Activated gamma-delta T cell treated with Interleukin-2 at 50 U/mL for 16 hours (primary cell): ENCODE data around the gene ZC4H2.
"Not testable (repeated sequence)": the region's sequence is repeated elsewhere in the genome, so short reads cannot be mapped to it uniquely, and the experiment has no call there.

ENCODE experiments used
- DNase-seq: peaks from one replicate; pipeline ENCODE4 v3.0.0-alpha.2; 2020

The ZC4H2 gene, protein sequence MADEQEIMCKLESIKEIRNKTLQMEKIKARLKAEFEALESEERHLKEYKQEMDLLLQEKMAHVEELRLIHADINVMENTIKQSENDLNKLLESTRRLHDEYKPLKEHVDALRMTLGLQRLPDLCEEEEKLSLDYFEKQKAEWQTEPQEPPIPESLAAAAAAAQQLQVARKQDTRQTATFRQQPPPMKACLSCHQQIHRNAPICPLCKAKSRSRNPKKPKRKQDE

DNA sequence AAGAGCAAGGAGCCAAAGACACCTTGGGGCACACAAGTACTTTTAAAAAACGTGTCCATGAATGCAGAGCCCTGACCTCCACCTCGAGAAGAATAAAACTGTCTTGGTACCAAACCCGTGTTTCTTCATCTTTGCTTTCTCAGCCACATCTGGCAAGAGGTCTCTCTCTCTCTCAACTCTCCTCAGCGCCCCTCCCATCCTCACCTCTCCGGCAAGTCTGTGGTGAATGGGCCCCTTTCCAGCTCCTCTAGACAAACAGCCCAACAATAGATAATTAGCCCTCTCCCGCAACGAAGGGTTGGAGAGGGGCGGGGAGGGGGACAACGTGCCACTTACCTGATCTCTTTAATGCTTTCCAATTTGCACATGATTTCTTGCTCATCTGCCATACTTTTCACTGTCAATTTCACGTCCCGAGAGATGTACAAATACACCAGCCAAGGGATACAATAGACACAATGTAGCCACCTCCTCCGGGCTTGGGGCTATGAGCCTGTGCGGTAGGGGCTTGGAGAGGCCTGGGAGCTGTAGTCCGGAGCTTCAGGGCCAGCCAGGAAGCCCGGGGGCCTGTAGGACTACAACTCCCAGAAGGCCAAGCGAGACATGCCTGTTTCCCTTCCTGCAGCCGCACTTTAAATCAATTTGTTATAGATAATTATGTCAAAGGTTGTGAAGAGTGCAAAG is at the start of gene ZC4H2:
Gene ZC4H2 (minus strand): TSS at position 462 of the 684 bp plus-strand sequence. CDS start 73 bp downstream, at position 389.
- peak; percentile 52 for DNase-seq

DNA sequence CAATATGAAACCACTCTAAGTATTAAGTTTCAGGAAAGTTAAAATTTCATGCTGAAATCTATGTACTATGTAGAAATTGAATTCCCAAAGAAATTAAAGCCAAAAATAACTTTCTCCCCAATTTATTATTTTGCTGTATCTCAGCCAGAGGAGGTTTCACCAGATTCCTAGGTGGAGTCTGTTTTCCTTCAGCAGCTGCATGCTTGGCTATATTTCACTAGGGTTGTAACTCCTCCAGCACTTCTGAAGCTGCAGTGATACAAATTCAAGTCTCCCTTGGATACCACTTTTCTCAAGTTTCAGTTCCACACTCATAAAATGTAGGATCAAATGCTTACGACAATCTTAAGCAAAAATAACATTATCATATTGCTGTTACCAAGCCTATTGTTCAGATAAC is 41.2 kb upstream of the ZC4H2 start:
- DNase-seq: no peak

DNA sequence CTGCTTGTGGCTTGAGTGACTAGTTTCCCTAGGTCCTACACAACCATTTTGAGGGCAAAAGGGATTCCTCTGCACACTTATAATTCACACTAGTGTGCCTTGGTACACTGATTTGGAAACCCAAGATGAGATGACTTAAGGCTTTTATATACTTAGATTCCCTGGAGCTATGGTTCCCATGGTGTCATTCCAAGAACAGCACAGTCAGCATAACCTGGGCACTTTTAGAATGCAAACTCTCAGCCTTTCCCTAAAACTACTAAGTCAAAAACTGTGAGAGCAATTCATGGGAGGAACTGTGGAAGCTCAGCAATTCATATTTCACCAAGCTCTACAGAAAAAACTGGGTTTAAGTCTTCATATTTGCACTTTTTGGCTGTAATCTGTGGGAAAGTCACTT is 38.0 kb upstream of the ZC4H2 start:
- no peak for DNase-seq

- DNase-seq: no peak
Observed at GRCh38 chrX:65009459-65009858, 33.2 kb upstream of the ZC4H2 start.

GRCh38 chrX:65002208-65002607 is 26.0 kb upstream of the ZC4H2 start:
- DNase-seq: not testable (repeated sequence)

DNA sequence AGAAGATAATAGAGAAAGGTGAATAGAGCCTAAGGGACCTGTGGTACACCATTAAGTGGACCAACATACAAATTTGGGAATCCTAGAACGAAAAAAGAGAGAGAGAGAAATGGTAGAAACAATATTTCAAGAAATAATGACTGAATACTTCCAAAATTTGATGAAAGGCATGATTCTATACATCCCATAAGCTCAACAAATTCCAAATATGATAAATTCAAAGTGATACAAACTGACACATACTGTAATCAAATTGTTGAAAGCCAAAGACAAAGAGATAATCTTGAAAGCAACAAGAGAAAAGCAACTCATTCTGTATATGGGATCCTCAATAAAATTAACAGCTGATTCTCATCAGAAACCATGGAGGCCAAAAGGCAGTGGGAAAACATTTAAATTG is 20.6 kb upstream of the ZC4H2 start:
- no peak for DNase-seq

DNA sequence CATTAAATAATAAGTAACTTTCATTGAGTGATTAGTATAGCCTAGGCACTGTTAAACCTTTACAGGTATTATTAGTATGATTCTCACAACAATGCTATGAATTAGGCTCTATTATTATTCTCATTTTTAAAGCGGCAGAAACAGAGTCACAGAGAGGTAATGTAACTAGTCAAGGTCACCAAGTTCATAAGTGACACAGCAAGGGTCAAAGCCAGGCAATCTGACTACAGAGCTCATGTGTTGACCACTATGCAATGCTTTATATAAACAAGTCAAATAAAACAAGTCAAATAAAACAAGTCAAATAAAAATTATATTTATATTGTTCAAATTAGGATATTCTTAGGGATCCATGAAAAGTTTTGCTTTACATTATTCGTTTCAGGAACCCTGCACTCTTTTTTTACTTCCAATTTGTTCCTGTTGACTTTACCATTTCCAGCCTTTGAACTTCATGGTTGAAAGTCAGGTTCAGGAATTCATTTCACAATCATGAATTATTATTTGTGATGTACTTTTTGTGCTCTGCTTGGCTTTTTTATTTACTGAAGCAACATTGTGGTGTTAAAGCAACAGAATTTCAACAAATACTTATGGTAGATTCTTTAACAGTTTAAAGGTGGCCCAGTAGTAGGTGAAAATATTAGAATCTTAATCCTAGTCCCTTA is 18.0 kb upstream of the ZC4H2 start:
- DNase-seq: no peak

GRCh38 chrX:64977830-64978229 is 1.6 kb upstream of the ZC4H2 start:
- no peak for DNase-seq

- DNase-seq: no peak
Observed at GRCh38 chrX:64977051-64977450, 801 bp upstream of the ZC4H2 start.

GRCh38 chrX:64976673-64977040 is 407 bp upstream of the ZC4H2 start:
- no peak for DNase-seq

- no peak for DNase-seq
Observed at GRCh38 chrX:64975491-64975890, 759 bp downstream of the ZC4H2 start.

DNA sequence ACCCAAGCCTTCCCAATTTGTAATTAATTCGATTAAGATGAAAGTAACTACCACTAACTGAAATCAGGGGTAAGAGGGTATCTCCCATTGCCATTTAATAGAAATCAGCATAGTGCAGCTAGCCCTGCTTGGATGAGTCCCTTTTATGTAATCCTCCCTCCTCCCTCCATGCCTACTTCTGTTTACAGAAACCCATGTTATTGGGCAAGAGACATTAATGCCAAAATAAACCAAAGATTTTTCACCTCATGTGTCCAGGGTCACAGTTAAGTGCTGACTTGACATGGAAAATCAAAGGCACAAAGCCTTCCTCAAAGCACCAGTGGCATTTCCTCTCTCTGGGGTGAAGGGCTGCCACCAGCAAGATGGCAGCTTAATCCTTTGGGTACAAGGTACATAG is 50.8 kb downstream of the ZC4H2 start:
- DNase-seq: no peak

GRCh38 chrX:64908121-64908520 is 68.1 kb downstream of the ZC4H2 start:
- DNase-seq: no peak

DNA sequence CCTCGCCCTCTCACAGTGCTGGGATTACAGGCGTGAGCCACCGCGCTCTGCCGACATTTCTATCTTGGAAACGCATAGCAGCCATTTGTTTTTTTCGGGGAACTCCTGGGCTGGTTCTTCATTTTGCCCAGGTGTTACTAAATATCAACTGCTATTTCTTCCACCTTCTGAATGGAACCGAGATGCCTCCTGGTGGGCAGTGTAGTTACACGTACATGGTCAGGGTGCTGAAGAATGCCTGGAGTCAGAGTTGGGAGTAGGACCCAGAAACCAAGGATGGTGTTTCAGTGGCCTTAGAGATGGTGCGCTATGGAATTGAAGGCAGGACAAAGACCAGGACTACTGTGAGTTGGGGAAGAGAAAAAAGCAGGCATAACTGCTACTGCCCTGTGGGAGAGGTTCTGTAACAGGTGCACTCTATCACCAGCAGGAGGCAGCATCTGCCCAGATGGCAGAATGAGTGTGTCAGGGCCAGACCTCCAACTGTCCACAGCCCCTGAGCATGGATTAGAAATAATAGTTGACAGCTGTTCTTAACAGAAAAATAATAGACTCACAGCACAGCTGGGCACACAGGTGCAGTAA is 81.7 kb downstream of the ZC4H2 start:
- DNase-seq: no peak

- no peak for DNase-seq
Observed at GRCh38 chrX:64885850-64886249, 90.4 kb downstream of the ZC4H2 start.

DNA sequence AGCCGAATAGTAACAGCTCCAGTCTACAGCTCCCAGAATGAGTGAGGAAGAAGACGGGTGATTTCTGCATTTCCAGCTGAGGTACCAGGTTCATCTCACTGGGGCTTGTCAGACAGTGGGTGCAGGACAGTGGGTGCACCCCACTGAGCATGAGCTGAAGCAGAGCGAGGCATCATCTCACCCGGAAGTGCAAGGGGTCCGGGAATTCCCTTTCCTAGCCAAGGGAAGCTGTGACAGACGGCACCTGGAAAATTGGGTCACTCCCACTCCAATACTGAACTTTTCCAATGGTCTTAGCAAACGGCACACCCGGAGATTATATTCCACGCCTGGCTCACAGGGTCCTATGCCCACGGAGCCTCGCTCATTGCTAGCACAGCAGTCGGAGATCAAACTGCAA is 97.5 kb downstream of the ZC4H2 start:
- not testable (repeated sequence) for DNase-seq

- no peak for DNase-seq
Observed at GRCh38 chrX:64867217-64867616, 109.0 kb downstream of the ZC4H2 start.
